GM19240 (cell line): ENCODE data around the gene MTAP.

Experiments
- DNase-seq: peaks from one replicate; pipeline ENCODE4 v3.0.0; 2011; ENCODE audit warnings: low spot score; ENCODE audit not compliant: insufficient read length

MTAP gene

GRCh38 chr9:21848615-21849014, 46.2 kb downstream of the MTAP start:
- no peak for DNase-seq

GRCh38 chr9:21852754-21853153, 50.3 kb downstream of the MTAP start:
- DNase-seq, result no peak

GRCh38 chr9:21853414-21853813, 51.0 kb downstream of the MTAP start:
- no peak for DNase-seq

DNA sequence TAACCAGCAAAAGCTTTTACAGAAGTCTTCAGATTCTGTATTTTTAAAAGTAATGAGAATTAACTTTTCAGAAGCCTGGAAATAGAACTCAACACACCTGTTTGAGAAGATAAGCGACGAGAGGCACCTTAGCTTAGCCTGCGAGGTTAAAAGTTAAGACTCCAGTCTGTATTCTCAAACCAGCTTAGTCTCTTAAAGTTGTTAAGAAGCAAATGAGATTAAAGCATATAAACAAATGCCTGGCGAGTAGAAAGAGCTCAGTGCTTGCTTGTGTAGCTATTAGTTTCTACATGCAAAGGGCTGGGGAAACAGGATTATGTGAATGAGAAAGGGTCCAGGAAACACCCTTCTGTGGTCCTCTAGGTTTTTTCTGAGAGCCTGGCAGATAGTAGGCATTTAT, 51.7 kb downstream of the MTAP start:
- DNase-seq, result no peak

DNA sequence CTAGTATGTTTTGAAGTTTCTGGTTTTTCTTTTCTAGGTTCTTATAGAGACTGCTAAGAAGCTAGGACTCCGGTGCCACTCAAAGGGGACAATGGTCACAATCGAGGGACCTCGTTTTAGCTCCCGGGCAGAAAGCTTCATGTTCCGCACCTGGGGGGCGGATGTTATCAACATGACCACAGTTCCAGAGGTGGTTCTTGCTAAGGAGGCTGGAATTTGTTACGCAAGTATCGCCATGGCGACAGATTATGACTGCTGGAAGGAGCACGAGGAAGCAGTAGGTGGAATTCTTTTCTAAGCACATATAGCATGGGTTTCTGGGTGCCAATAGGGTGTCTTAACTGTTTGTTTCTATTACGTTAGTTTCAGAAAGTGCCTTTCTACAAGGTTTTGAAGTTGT, 52.2 kb downstream of the MTAP start:
- no peak for DNase-seq

GRCh38 chr9:21856301-21857094, 54.1 kb downstream of the MTAP start:
- DNase-seq, result no peak

- no peak for DNase-seq
These were observed 60.4 kb downstream of the MTAP start for GRCh38 chr9:21862871-21863270.

DNA sequence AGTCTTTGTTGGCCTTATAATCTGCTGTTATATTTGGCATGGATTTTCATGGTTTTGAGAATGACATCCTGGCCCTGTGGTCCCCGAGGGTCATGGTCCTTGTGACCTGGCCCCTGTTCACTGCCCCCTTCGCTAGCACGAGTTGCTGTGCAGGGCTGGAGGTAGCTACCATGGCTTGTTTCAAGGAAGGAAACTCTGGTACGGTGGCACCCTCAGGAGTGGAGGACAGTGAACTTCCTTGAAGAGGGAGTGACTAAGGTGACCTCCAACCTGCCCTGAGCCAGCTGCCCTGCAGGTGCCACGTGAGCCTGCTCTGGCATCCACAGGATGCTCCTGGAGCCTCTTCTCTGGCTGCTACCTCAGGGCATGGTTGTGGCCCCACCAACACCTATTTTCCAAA, 62.1 kb downstream of the MTAP start:
- no peak for DNase-seq

DNA sequence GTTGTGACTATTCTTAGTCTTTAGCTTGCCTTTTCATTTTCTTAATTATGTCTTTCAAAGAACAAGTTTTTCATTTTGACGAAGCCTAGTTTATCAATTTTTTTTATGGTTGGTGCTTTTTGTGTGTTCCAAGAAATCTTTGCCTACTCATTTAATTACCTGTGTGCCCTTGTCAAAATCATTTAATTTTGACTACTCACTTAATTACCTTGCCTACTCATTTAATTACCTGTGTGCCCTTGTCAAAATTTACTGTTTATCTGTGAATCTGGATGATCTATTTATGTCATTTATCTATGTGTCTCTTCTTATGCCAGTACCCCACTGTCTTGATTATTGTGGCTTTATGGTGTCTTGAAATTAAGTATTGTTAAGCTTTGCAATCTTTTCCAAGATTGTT, 63.9 kb downstream of the MTAP start:
- no peak for DNase-seq

DNA sequence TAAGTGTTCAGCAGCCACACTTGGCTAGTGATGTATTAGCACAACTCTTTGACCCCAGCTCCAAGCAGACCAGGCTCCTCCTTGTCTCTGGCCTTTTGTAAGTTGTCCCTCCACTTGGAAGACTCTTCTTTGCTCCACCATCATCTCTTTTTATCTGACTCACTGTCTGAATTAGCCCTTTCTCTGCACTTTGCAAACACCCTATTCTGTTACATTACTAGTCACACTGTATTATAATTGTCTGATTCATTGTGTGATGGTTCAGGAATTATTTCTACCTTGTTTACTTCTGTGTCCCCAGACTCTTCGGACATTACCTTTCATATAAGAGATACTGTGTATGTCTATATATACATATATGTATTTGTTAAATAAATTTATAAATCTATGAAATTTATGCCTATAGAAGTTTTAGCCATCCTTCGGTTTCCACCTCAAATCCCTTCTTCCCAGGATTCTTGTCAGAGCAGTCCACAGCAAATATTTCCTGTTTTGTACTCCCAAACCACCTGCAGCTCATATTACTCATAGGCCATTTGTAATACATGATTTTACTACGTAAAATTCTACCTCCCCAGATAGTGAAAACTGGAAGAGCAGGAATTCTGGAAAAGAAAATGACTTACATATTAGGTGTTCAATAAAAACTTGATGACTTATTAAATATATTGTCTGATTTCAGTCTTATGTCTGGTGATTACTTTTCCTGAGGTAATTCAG, 69.0 kb downstream of the MTAP start:
- DNase-seq, result no peak

GRCh38 chr9:21872696-21873095, 70.3 kb downstream of the MTAP start:
- DNase-seq, result no peak

DNA sequence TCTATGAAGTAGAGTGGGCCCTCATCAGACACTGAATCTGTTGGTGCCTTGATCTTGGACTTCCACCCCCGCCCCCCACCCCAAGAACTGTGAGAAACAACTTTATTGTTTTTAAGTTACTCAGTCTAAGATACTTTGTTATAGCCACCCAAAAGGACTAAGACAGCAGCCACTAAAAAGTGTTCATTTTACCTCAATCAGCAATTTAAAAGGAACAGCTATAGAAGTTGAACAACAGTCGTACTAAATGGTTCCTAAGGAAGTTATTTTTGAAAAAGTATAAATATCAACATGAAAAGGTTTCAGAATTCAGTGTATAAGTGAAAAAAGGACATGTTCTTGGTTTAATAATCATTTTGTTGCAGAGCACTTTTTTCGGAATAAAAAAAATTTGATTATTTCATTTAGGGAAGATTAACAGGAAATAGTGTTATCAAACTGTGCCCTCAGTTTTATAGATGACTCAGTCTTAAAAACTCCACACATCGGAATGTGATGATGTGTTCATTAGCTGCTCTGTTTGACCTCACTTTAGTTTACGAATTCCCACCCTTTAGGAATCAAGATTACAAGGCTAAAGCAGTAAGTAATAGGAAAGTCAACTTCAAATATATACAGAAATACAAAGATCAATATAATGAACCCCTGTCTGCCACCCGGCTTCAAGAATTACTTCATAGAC, 71.2 kb downstream of the MTAP start:
- no peak for DNase-seq

GRCh38 chr9:21875893-21876292, 73.5 kb downstream of the MTAP start:
- DNase-seq, result no peak

DNA sequence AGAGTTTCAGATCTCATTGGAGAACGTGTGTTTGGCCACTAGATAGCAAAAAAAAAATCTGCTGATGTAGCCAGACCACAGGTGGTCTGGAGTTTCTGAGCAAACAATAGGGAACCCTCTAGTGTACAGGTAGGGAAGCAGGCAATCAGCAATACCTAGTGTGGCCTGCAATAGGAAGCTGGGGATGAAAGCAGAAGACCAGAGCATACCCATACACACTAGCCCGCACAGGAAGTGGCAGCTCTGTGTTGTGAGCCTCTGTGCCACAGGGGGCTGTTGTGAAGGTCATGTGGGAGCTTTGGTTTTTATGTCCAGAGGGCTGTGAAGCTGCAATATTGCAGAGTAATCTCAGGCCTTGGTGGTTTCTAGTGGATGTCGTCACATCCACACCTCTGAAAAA, 81.2 kb downstream of the MTAP start:
- DNase-seq, result no peak

- DNase-seq, result no peak
These were observed 87.2 kb downstream of the MTAP start for GRCh38 chr9:21889673-21890072.

- no peak for DNase-seq
These were observed 88.3 kb downstream of the MTAP start for GRCh38 chr9:21890696-21891095.

DNA sequence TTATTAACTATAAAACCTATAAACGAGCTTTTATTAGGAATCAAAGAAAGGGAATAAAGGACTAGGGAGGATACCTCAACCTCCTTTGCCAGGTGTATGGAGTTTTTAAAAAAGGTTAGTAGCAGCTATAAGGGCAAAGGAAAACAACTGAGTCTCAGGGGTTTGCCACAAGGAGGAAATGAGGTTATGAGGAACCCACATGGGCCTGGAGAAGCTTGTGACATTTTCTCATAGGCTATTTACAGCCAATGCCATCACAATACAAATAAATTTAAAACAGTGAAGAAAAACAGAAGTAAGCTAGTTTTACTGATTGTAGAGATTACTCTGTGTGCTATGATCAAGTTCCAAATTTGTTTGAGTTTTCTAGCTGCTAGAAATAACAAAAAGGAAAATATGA, 99.1 kb downstream of the MTAP start:
- no peak for DNase-seq

DNA sequence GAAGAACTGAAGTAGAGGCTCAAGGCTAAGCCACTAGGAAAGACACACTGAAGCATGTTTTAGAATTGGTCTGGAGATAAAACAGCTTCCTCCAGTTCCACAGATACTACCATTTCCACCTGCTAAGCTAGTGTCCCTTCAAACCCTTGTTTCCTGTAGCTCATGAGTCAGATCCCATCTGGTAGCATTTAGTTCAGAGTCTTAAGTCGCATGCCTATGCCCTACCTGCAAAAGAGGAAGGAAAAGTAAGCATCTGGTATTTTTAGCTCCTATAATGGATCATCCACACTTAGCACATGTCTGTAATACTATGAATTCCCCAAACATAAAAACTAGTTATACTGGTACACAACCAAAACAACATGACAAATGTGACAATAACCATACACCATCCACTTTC, 99.7 kb downstream of the MTAP start:
- DNase-seq, result no peak

DNA sequence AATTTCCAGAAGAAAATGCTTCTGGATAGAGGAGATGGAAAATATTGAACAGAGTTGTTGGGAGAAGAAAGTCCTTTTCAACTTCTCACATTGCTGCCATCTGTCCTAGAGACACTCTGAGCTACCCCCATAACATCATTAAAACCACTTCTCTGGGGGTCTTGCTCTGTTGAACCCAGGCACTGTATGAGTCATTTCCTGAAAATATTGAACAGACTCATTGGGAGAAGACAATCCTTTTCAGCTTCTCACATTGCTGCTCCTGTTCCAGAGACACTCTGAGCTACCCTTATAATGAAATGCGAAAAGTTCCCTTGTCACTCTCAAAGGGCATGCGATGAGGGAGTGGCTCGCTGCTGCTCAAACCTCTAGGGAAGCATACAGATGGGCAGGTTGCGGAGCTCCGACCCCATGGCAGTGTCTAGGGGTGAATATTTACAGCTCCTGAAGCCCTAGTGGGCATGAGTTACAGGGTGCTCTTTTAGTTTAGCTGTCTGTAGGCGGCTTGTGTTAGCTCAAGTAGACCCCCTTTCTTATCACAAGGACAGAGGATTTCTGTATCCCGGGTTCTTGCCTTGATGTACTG, 101.0 kb downstream of the MTAP start:
- DNase-seq, result no peak

DNA sequence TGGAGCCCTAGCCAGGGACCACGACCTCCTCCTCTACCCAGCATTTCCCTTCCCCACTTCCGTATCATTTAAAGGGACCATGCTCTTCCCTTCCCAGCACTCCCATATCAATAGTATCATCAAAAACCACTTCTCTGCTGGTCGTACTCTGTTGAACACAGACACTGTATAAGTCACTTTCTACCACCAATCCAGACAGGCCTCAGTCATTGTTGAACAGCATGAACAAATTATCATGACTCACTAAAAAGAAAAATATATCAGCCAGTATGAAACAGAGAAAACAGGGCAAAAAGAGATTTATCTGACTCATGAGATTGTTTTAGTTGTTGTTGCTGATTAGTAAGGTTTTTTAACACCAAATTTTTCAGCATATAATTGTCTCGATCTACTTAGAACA, 101.9 kb downstream of the MTAP start:
- DNase-seq, result no peak

GRCh38 chr9:21904776-21905175, 102.3 kb downstream of the MTAP start:
- no peak for DNase-seq

- no peak for DNase-seq
These were observed 103.8 kb downstream of the MTAP start for GRCh38 chr9:21906213-21906612.
